GM23338 (cell line): ENCODE measurements around the gene TMEM185B. TPM values are rescaled to one million over a fixed set of nuclear protein-coding genes. Genes with fewer than 3 reads are reported as not detected.

Source experiments
- ATAC-seq: fragments of 200-7000 bp; cut with Tn5 transposase; 3 replicates; pipeline ENCODE4 v1.9.1; 2020
- DNase-seq: peaks from one replicate; pipeline ENCODE4 v3.0.0-alpha.2; 2015; ENCODE audit warnings: low spot score
- H2AFZ ChIP-seq: fragments of 200-600 bp; sonication (generic); 2 replicates; pipeline ENCODE4 v1.8.0; 2016; ENCODE audit warnings: antibody characterized with exemption, mild to moderate bottlenecking, moderate library complexity
- H3F3A ChIP-seq: fragments of 200-600 bp; sonication (generic); replicated peaks from 2 replicates; pipeline ENCODE4 v1.8.0; 2017; ENCODE audit warnings: antibody characterized with exemption, mixed run types, low read depth
- H3K27ac ChIP-seq: fragments of 200-600 bp; sonication (generic); 2 replicates; pipeline ENCODE4 v1.6.1; 2016; ENCODE audit warnings: low read depth
- H3K27me3 ChIP-seq: fragments of 200-600 bp; sonication (generic); 2 replicates; pipeline ENCODE4 v1.8.0; 2016; ENCODE audit warnings: mild to moderate bottlenecking, mixed run types, moderate library complexity; ENCODE audit not compliant: insufficient read depth
- H3K36me3 ChIP-seq: fragments of 200-600 bp; sonication (generic); 2 replicates; pipeline ENCODE4 v1.8.0; 2016; ENCODE audit warnings: mild to moderate bottlenecking; ENCODE audit not compliant: insufficient read depth
- H3K4me1 ChIP-seq: fragments of 200-600 bp; sonication (generic); 2 replicates; pipeline ENCODE4 v1.8.0; 2016; ENCODE audit warnings: mild to moderate bottlenecking, moderate library complexity; ENCODE audit not compliant: insufficient read depth
- H3K4me2 ChIP-seq: fragments of 200-600 bp; sonication (generic); 2 replicates; pipeline ENCODE4 v1.7.1; 2017; ENCODE audit warnings: mixed run types
- H3K4me3 ChIP-seq: fragments of 200-600 bp; sonication (generic); 2 replicates; pipeline ENCODE4 v1.6.1; 2016; ENCODE audit warnings: mixed run types
- H3K79me2 ChIP-seq: fragments of 200-600 bp; sonication (generic); replicated peaks from 2 replicates; pipeline ENCODE4 v1.8.0; 2017; ENCODE audit warnings: mild to moderate bottlenecking; ENCODE audit not compliant: insufficient read depth
- H3K9me2 ChIP-seq: fragments of 200-600 bp; sonication (generic); 2 replicates; pipeline ENCODE4 v1.8.0; 2017; ENCODE audit not compliant: insufficient read depth
- H4K20me1 ChIP-seq: fragments of 200-600 bp; sonication (generic); replicated peaks from 2 replicates; pipeline ENCODE4 v1.8.0; 2017; ENCODE audit warnings: mild to moderate bottlenecking; ENCODE audit not compliant: insufficient read depth
- H3K27ac Mint-ChIP-seq: 2 replicates; pipeline ENCODE4 v1.8.0; 2020; ENCODE audit warnings: inconsistent platforms, mild to moderate bottlenecking, moderate library complexity, mixed read lengths
- H3K27me3 Mint-ChIP-seq: 3 replicates; pipeline ENCODE4 v1.8.0; 2022; ENCODE audit warnings: low read depth, mild to moderate bottlenecking, moderate library complexity, mixed read lengths, inconsistent platforms; ENCODE audit not compliant: insufficient read depth, poor library complexity
- H3K36me3 Mint-ChIP-seq: 3 replicates; pipeline ENCODE4 v1.8.0; 2021; ENCODE audit warnings: low read depth, mild to moderate bottlenecking, inconsistent platforms, moderate library complexity, mixed read lengths
- H3K4me1 Mint-ChIP-seq: 3 replicates; pipeline ENCODE4 v1.8.0; 2020; ENCODE audit warnings: mild to moderate bottlenecking, inconsistent platforms, mixed read lengths
- H3K4me3 Mint-ChIP-seq: 3 replicates; pipeline ENCODE4 v1.8.0; 2021; ENCODE audit warnings: moderate library complexity, mild to moderate bottlenecking, inconsistent platforms, mixed read lengths
- H3K9me3 Mint-ChIP-seq: 3 replicates; pipeline ENCODE4 v1.8.0; 2020; ENCODE audit warnings: moderate library complexity, mild to moderate bottlenecking, inconsistent platforms, mixed read lengths
- CREB1 ChIP-seq: fragments of 250-450 bp; sonication (Bioruptor Pico); IDR thresholded peaks from 2 replicates; pipeline ENCODE4 v1.5.0; 2020; ENCODE audit warnings: low read depth, mild to moderate bottlenecking, moderate library complexity
- CTCF ChIP-seq, 2 experiments: fragments of 200-600 bp in 1 of 2; sonication (generic) in 1 of 2; conservative IDR thresholded peaks; 2 replicates each; pipeline versions ENCODE4 v1.5.1 to v1.6.1; 2016 to 2017; ENCODE audit warnings: antibody characterized with exemption in 2 of 2, low read depth in 2 of 2, mild to moderate bottlenecking in 2 of 2, moderate library complexity in 1 of 2
- JUNB ChIP-seq: IDR thresholded peaks from one replicate; pipeline ENCODE4 v1.6.1; 2016; ENCODE audit warnings: antibody characterized with exemption; ENCODE audit not compliant: unreplicated experiment
- ZNF331 ChIP-seq: fragments of 250-450 bp; sonication (Bioruptor Pico); IDR thresholded peaks from 2 replicates; pipeline ENCODE4 v1.5.0; 2020; ENCODE audit warnings: low read depth, mild to moderate bottlenecking, moderate library complexity
- ZNF462 ChIP-seq: fragments of 250-450 bp; sonication (Bioruptor Pico); IDR thresholded peaks from 2 replicates; pipeline ENCODE4 v1.5.0; 2020; ENCODE audit warnings: mild to moderate bottlenecking, moderate library complexity
- polyA plus RNA-seq: library from polyadenylated mRNA; unstranded; fragments of >200 nt; fragmentation: Nextera tagmentation; extraction: Ambion mirVana; gene quantifications from 2 replicates; pipeline ENCODE4 v1.2.1, GENCODE V29; 2016
- total RNA-seq: library from RNA; depleted of rRNA; stranded (reverse); fragments of >200 nt; shearing (Covaris generic); gene quantifications from 2 replicates; pipeline ENCODE4 v1.2.3, GENCODE V29; 2014

The TMEM185B gene
- total and polyA plus RNA-seq, 2 experiments from 2014 or later, result 3.9 to 24.4 TPM

- H3K4me3 Mint-ChIP-seq, result no peak overlapping the region
- Histone ChIP-seq H3K79me2 (no peaks in the 10 kb centered on the region), H2AFZ (no peak overlapping the region), H3F3A (no peaks in the 10 kb centered on the region), H3K4me1 (no peaks in the 10 kb centered on the region), H3K9me2 (no peaks in the 10 kb centered on the region), H3K36me3 (no peaks in the 10 kb centered on the region), H4K20me1 (no peaks in the 10 kb centered on the region; the same call in 1 of the 2 replicates), H3K27ac (no peak overlapping the region), H3K27me3 (no peaks in the 10 kb centered on the region), H3K4me2 (no peak overlapping the region), H3K4me3 (no peak overlapping the region)
- H3K9me3 Mint-ChIP-seq, result no peaks in the 10 kb centered on the region
- H3K4me1 Mint-ChIP-seq, result peaks cover 5% of the 10 kb centered on the region
- peak; percentile 89 for ATAC-seq
- H3K27me3 Mint-ChIP-seq, result peaks cover 10% of the 10 kb centered on the region
- peak; percentile 81 for DNase-seq
- TF ChIP-seq ZNF331 (no peak), CTCF (conservative IDR thresholded peaks at IDR 0.05; ENCODE audit: low read depth in 2 of 2) (peak; percentile 76 to 95)
- H3K27ac Mint-ChIP-seq, result no peak overlapping the region
- no peaks in the 10 kb centered on the region for H3K36me3 Mint-ChIP-seq
Observed at GRCh38 chr2:120206022-120206581, 17.1 kb downstream of the TMEM185B start.

GRCh38 chr2:120204945-120205670 is 18.1 kb downstream of the TMEM185B start:
- Histone ChIP-seq H3F3A (no peaks in the 10 kb centered on the region), H3K4me1 (no peaks in the 10 kb centered on the region), H3K27me3 (no peaks in the 10 kb centered on the region), H3K4me3 (no peak overlapping the region), H3K27ac (no peak overlapping the region), H3K79me2 (no peaks in the 10 kb centered on the region), H2AFZ (no peak overlapping the region), H4K20me1 (no peaks in the 10 kb centered on the region; the same call in 1 of the 2 replicates), H3K4me2 (no peak overlapping the region), H3K36me3 (no peaks in the 10 kb centered on the region), H3K9me2 (no peaks in the 10 kb centered on the region)
- peaks cover 5% of the 10 kb centered on the region for H3K4me1 Mint-ChIP-seq
- no peaks in the 10 kb centered on the region for H3K36me3 Mint-ChIP-seq
- H3K27ac Mint-ChIP-seq, result no peak overlapping the region
- no peak for ATAC-seq
- TF ChIP-seq CREB1 (no peak), JUNB (no peak), ZNF331 (no peak), ZNF462 (CRISPR knock-in tag) (no peak)
- H3K27me3 Mint-ChIP-seq, result peaks cover 10% of the 10 kb centered on the region
- H3K4me3 Mint-ChIP-seq, result no peak overlapping the region
- H3K9me3 Mint-ChIP-seq, result no peaks in the 10 kb centered on the region
- no peak for DNase-seq
